GM18520 (cell line): ENCODE measurements around the gene IL2RA.
"Not testable (repeated sequence)": the region's sequence is repeated elsewhere in the genome, so short reads cannot be mapped to it uniquely, and the experiment has no call there.

Source experiments
- ATAC-seq: cut with Tn5 transposase; IDR thresholded peaks from one replicate; pipeline ENCODE4 v1.9.1; 2021; ENCODE audit not compliant: unreplicated experiment

The IL2RA gene

GRCh38 chr10:5963071-5963470 is 99.1 kb downstream of the IL2RA start:
- no peak for ATAC-seq

GRCh38 chr10:5962358-5962940 is 99.7 kb downstream of the IL2RA start:
- ATAC-seq, result not testable (repeated sequence)

GRCh38 chr10:5961405-5962100 is 100.6 kb downstream of the IL2RA start:
- ATAC-seq, result no peak

- ATAC-seq, result not testable (repeated sequence)
Observed at GRCh38 chr10:5960973-5961275, 101.2 kb downstream of the IL2RA start.
